B cell (primary cell): ENCODE data around the gene PRR23C.

Experiments used
- EZH2 ChIP-seq: IDR thresholded peaks from 2 replicates; pipeline ENCODE4 v1.6.1; 2012; ENCODE audit warnings: borderline replicate concordance, low read depth, mild to moderate bottlenecking, moderate library complexity, low read length; ENCODE audit not compliant: insufficient read depth, poor library complexity, severe bottlenecking
- TF ChIP-seq, protein P1 (sequence below): fragments of 200-600 bp; IDR thresholded peaks from one replicate; pipeline ENCODE4 v1.8.0; 2022; ENCODE audit warnings: antibody characterized with exemption, mild to moderate bottlenecking

- TF ChIP-seq, protein P1, sequence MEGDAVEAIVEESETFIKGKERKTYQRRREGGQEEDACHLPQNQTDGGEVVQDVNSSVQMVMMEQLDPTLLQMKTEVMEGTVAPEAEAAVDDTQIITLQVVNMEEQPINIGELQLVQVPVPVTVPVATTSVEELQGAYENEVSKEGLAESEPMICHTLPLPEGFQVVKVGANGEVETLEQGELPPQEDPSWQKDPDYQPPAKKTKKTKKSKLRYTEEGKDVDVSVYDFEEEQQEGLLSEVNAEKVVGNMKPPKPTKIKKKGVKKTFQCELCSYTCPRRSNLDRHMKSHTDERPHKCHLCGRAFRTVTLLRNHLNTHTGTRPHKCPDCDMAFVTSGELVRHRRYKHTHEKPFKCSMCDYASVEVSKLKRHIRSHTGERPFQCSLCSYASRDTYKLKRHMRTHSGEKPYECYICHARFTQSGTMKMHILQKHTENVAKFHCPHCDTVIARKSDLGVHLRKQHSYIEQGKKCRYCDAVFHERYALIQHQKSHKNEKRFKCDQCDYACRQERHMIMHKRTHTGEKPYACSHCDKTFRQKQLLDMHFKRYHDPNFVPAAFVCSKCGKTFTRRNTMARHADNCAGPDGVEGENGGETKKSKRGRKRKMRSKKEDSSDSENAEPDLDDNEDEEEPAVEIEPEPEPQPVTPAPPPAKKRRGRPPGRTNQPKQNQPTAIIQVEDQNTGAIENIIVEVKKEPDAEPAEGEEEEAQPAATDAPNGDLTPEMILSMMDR: no peak
- no peak for TF ChIP-seq EZH2
Observed at GRCh38 chr3:138995706-138996105, 49.0 kb downstream of the PRR23C start.
